Right renal cortex interstitium (tissue), 3 donors: ENCODE data around the gene LUZP2. TPM values are rescaled to one million over a fixed set of nuclear protein-coding genes. Genes with fewer than 3 reads are reported as not detected.

Experiments
- DNase-seq, 3 donors: peaks; one replicate each; pipeline ENCODE4 v3.0.0-alpha.2; 2013; ENCODE audit warnings: low read depth in 3 of 3, low spot score in 2 of 3
- polyA plus RNA-seq, 3 donors: library from polyadenylated mRNA; unstranded; fragments of 120-200 nt; gene quantifications; one replicate each; pipeline ENCODE4 v1.2.1, GENCODE V29; 2013; ENCODE audit not compliant: insufficient read length in 3 of 3

The LUZP2 gene
- polyA plus RNA-seq, 3 donors, result 0.78 to 1.5 (median 1.4) TPM

DNA sequence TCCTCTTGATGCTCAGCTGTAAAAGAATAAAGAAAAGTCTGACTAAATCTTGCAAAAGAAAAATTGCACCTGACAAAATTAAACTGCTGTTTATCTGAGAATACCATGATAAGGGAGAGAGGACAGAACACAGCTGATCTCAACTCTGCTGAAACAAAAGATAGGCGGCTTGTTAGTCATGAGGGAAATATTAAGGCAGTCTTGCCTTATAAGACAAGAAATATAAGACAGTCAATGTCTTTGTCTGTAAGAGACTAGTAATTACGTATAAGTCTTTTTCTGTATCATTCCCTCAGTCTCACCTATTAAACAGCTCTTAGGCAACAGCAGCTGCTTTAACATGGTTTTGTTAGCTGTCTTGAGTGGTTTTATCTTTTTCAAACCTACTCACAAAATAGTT, 296.6 kb downstream of the LUZP2 start:
- DNase-seq, result no peak

DNA sequence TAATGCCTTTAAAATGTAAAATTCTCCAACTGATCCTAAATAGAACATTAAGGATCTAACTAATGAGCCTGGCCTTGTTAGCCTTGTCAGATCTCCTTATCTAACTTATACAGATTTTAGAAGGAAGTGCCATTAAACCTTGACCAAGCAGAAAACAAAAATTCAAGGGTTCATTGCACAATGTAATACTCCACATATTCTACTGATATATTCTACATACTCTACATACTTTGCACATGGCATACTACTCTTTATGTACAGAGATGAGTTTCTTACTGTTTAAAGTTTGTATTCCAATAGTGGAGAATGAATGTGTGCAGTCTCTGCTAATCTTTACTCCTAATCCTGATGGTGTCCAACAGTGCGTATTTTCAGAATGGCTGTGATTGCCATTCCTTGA, 297.2 kb downstream of the LUZP2 start:
- no peak for DNase-seq

DNA sequence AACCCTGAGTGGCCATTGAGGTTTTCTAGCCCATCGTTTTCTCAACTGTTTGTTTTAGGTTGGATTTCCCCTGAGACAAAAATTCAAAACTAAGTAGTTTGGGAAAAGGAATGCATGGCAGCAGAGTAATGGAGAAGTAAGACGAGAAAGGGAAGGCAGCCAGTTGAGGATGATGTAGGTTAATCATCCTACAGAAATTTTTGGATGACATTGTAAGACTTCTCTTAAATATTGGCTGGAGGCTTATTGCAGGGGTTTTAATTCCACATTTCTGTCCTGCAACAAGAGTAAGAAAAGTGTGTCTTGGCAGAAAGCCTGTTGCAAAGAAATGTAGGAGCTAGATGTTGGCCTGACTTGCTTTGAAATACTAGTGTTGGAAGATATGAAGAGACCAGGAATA, 308.8 kb downstream of the LUZP2 start:
- DNase-seq, result no peak

- DNase-seq, result no peak
These were observed 311.3 kb downstream of the LUZP2 start for GRCh38 chr11:24808173-24808572.

GRCh38 chr11:24819006-24819405, 322.2 kb downstream of the LUZP2 start:
- DNase-seq, result no peak

- no peak for DNase-seq
These were observed 323.1 kb downstream of the LUZP2 start for GRCh38 chr11:24819863-24820434.

DNA sequence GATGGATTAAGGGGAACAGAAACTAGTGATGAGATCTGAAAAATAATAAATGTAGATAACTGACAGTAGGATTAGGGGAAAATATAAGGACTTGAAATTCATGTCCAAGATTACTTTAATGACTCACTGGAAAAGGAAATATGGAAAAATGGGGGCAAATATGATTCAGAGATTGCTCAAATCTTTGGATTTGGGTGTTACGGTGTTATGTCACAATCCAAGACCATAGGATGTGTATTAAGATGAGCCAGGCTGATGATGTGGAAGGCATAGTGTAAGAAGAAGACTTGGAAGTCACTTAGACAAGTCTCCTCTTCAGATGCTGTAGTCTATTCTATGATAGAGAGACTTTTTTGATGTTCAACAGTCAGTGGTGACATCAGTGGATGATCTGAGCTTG, 323.7 kb downstream of the LUZP2 start:
- DNase-seq, result no peak

DNA sequence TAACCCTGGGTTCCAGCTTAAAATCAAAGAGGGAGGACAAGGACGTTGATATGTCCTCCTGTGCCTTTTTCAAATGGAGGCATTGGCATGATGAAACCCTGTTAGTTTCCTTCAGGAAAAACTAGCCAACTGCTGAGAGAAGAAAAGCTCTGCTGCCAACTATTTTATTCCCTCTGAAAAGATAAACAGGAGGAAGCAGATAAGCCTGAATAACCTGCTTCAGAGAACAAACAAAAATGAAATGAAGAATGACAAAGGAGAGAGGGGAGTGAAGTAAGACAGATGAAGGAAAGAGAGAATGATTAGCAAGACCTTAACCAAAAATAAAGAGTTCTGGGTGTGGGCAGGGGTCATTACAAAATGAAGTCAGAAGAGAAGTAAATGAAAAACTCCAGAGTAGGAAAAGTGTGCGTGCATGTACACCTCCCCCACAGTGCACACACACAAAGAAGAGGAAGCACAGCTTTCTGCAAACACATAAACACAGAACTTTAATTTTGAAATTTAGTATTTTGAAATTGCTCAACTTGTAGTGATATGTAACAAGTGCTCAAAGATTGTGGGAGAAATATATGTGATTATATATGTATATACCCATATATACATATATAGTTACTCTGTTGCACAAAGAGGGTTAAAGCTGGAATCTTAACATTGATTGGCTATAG, 332.2 kb downstream of the LUZP2 start:
- no peak for DNase-seq

DNA sequence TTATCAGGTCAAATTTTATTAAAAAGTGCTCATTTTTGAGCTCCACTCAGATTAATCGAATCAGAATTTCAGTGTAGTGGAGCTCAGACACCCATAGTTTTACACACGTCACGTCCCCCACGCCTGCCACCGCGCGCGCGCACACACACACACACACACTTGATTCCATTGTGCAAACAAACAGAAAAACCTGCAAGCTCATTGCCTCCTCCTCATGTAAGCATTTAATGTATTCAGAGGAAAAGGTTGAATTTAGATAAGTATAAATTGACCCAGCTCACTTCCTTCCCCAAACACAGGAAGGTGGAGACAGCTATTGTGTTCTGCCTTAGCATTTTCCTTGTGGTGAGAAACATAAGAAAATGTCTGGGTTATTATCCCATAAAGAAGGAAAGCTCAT, 336.7 kb downstream of the LUZP2 start:
- DNase-seq, result no peak

GRCh38 chr11:24837112-24837511, 340.3 kb downstream of the LUZP2 start:
- DNase-seq, result no peak

DNA sequence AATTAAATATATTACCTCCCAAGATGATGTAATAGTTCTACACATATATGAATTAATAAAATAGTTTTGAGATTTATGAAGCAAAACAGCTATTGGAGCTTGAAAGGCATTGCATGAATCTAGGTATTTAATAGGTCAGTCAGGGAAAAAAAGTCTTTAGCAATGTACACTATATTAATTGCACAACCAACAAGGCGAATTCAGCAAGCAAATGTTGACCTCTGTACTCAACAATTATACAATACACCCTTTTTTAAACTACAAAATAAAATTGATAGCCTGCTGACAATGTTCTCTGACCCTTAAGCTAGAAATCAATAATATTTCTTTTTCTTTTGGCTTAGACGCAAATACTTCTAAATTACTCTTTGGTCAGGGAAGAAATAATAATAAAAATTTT, 345.5 kb downstream of the LUZP2 start:
- DNase-seq, result no peak

GRCh38 chr11:24844406-24844805, 347.6 kb downstream of the LUZP2 start:
- DNase-seq, result no peak

GRCh38 chr11:24848857-24849256, 352.0 kb downstream of the LUZP2 start:
- no peak for DNase-seq

DNA sequence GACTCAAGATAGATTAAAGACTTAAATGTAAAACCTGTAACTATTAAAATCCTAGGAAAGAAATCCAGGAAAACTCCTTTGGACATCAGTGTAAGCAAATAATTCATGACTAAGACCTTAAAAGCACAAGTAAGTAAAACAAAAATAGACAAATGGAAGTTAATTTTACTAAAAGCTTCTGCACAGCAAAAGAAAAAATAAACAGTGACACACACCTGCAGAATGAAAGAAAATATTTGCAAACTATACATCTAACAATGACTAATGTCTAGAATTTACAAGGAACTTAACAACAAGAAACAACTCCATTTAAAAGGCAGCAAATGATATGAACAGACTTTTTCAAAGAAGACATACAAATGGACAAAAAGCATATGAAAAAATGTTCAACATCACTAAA, 359.1 kb downstream of the LUZP2 start:
- DNase-seq, result no peak

- no peak for DNase-seq
These were observed 363.0 kb downstream of the LUZP2 start for GRCh38 chr11:24859801-24860300.

GRCh38 chr11:24861440-24861839, 364.6 kb downstream of the LUZP2 start:
- DNase-seq, result no peak

DNA sequence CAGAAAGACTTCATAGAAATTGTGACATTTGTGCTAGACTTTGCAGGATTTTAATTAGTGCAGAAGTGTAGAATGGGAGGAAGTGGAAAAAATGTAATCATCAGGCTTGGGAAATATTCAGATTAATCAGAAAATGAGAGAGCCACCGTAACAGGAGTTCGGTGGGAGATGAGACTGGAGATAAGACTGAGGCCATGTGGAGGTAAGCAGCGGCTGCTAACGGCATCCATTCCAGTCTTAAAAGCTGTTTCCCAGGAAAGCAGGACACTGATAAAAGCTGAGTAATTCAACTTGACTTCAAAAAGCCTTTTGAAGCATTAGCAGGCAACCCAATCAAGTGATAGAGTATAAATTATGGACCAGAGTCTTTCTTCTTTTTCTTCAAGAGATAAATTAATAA, 369.9 kb downstream of the LUZP2 start:
- DNase-seq, result no peak

- DNase-seq, result no peak
These were observed 373.2 kb downstream of the LUZP2 start for GRCh38 chr11:24870048-24870447.

DNA sequence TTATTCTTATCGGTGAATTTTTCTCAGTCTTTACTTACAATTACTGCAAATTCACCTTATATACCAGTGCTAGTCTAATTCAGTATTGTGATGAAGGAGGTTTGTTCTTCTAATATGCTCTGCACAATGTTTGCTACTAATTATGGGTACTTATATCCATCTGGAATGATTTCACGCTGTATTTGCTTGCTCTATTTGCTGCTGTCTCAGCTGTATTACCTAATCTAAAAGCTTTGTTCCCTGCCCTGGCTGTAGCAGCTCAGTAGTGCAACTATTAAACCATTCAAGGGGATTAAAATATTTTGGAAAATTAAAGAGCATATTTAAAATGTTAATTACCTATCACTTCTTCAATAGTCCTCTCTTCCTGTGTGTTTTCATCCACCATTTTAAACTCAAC, 375.3 kb downstream of the LUZP2 start:
- no peak for DNase-seq

DNA sequence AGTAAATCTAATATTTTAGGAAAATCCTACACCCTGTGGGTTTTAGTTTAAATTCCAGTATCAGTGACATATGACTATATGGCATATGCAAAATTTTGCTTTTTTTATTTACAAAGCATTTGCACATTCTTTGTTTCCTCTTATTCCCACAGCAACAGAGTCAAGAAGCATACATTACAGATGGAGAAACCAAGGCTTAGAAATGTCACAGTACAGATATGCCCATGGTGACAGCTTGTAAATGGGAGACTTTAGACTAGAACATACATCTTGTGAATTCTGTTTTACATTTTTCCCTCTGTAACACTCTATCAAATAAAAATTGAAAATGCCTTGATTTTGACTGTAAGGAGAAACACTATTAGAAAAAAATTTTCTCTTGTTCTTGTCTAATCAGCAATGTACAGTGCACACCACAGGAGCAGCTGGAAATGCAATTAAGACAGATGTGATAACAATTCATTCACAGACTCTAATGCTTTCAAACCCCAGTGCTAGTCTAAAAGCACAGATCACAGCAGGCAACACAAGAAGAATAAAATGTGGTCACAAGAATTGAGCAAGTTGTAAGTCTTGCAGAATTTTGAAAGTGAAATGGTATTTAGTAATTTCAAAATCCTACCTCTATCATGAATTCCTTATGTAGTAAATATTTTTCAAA, 375.9 kb downstream of the LUZP2 start:
- no peak for DNase-seq

- no peak for DNase-seq
These were observed 384.1 kb downstream of the LUZP2 start for GRCh38 chr11:24880962-24881361.

DNA sequence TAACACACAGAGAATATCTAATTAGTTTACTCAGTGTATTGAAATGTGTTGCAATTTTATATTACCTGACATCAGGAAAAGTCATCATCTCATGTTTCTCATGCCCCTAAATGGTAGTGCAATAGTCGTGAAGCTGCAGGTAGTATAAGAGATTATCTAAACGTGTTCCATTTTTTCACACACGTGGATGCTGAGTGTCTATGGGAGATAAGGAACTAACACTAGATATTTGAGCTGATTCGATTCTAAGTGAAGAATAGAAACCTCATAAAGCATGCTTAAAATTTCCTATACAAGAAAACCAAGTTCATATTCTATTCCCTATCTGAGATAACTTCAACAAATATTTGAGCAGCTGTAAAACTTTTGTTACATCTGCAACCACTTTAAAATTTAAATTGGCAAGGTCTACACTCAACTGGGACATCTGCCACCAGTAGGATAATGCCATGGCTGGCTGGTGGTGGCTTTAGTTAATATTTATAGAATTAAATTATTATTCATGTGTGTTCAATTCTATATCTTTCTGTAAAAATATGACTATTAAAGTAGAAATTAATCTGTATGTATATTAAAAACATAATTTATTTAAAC, 388.8 kb downstream of the LUZP2 start:
- no peak for DNase-seq
